CD4-positive, alpha-beta memory T cell (primary cell): Measurements from ENCODE around the gene TBC1D9. TPM values are rescaled to one million over a fixed set of nuclear protein-coding genes. Genes with fewer than 3 reads are reported as not detected.

Experiments
- CTCF ChIA-PET: fragments of 350-600 bp; sonication (Branson Sonifier 250); formaldehyde crosslinking; loops from one replicate; lab custom pipeline; 2021; ENCODE audit warnings: inconsistent platforms; ENCODE audit not compliant: partially characterized antibody; lab: Charles Lee
- POLR2A ChIA-PET: fragments of 350-600 bp; sonication (Branson Sonifier 250); formaldehyde crosslinking; loops from one replicate; lab custom pipeline; 2021; ENCODE audit not compliant: partially characterized antibody; lab: Charles Lee
- DNase-seq, 5 donors: peaks; one replicate each; pipeline versions ENCODE4 v3.0.0 to v3.0.0-alpha.2; 2020 to 2022; ENCODE audit warnings: mixed read lengths in 1 of 5
- H3K27ac ChIP-seq: one replicate; pipeline ENCODE4 v1.7.0; 2013; ENCODE audit warnings: low read depth, low read length
- H3K27me3 ChIP-seq: 2 replicates; pipeline ENCODE4 v1.7.0; 2013; ENCODE audit warnings: mild to moderate bottlenecking, low read length, moderate library complexity; ENCODE audit not compliant: insufficient read depth
- H3K36me3 ChIP-seq: 2 replicates; pipeline ENCODE4 v1.7.0; 2013; ENCODE audit warnings: mild to moderate bottlenecking, low read length, moderate library complexity; ENCODE audit not compliant: insufficient read depth
- H3K4me1 ChIP-seq: 2 replicates; pipeline ENCODE4 v1.7.0; 2013; ENCODE audit warnings: mild to moderate bottlenecking, low read length, moderate library complexity; ENCODE audit not compliant: insufficient read depth
- H3K4me3 ChIP-seq, 2 donors: one replicate each; pipeline ENCODE4 v1.7.0; 2013; ENCODE audit warnings: low read length in 2 of 2, mild to moderate bottlenecking in 1 of 2
- H3K9me3 ChIP-seq, 2 donors: one replicate each; pipeline ENCODE4 v1.7.0; 2013; ENCODE audit warnings: low read length in 2 of 2, control low read depth in 1 of 2; ENCODE audit not compliant: control insufficient read depth in 1 of 2
- H3K27ac Mint-ChIP-seq, 7 donors: one replicate each; pipeline ENCODE4 v1.8.0; 2020 to 2021; ENCODE audit warnings: mixed read lengths in 7 of 7, mild to moderate bottlenecking in 6 of 7, inconsistent platforms in 3 of 7, moderate library complexity in 3 of 7
- H3K27me3 Mint-ChIP-seq, 2 donors: one replicate each; pipeline ENCODE4 v1.8.0; 2020 to 2021; ENCODE audit warnings: mixed read lengths in 2 of 2
- H3K36me3 Mint-ChIP-seq, 2 donors: one replicate each; pipeline ENCODE4 v1.8.0; 2020 to 2021; ENCODE audit warnings: mixed read lengths in 2 of 2, inconsistent platforms in 1 of 2, mild to moderate bottlenecking in 1 of 2
- H3K4me1 Mint-ChIP-seq, 4 donors: one replicate each; pipeline ENCODE4 v1.8.0; 2020 to 2021; ENCODE audit warnings: mixed read lengths in 4 of 4, mild to moderate bottlenecking in 1 of 4
- H3K4me3 Mint-ChIP-seq, 8 donors: one replicate each; pipeline ENCODE4 v1.8.0; 2020 to 2021; ENCODE audit warnings: mixed read lengths in 8 of 8, mild to moderate bottlenecking in 7 of 8, moderate library complexity in 6 of 8, inconsistent platforms in 3 of 8
- H3K9me3 Mint-ChIP-seq, 8 donors: one replicate each; pipeline ENCODE4 v1.8.0; 2020 to 2021; ENCODE audit warnings: mixed read lengths in 8 of 8, mild to moderate bottlenecking in 5 of 8, inconsistent platforms in 3 of 8, moderate library complexity in 1 of 8
- intact Hi-C: fragments of 100-400 bp; cut with micrococcal nuclease; formaldehyde crosslinking; loops from one replicate; pipeline ENCODE4 v1.15.1; 2023
- polyA plus RNA-seq, 2 donors: library from polyadenylated mRNA; unstranded; fragments of 300-500 nt; fragmentation: Illumina TruSeq; gene quantifications; one replicate each; pipeline ENCODE4 v1.2.3, GENCODE V29; 2021
- total RNA-seq, 2 experiments: library from RNA; stranded (reverse); gene quantifications; one replicate each; pipeline ENCODE4 v1.2.3, GENCODE V29; 2021

The TBC1D9 gene
- total and polyA plus RNA-seq, 4 experiments from 2014 or later, result 0.34 to 0.67 (median 0.38) TPM; not detected in 1

- H3K27ac ChIP-seq, result no peak overlapping the region
- H3K27me3 Mint-ChIP-seq, result peaks cover 9 to 11% of the 10 kb centered on the region in 2 donors
- no peaks in the 10 kb centered on the region for H3K36me3 ChIP-seq
- intact Hi-C loops, result no loop called here
- H3K4me1 Mint-ChIP-seq, result peaks cover 0 to 1% (median 0%) of the 10 kb centered on the region in 4 donors
- ChIA-PET CTCF (interaction anchor here (1.2 to 2.4 kb wide), 2 partner anchors 240 to 248 kb away, joined by 3 to 19 read pairs; no protein-coding TSS in a partner anchor), POLR2A (no interaction called here)
- no peaks in the 10 kb centered on the region for H3K9me3 ChIP-seq
- H3K36me3 Mint-ChIP-seq, result no peaks in the 10 kb centered on the region
- H3K9me3 Mint-ChIP-seq, result no peaks in the 10 kb centered on the region
- H3K4me1 ChIP-seq, result no peaks in the 10 kb centered on the region
- H3K27me3 ChIP-seq, result no peaks in the 10 kb centered on the region
- no peak overlapping the region for H3K27ac Mint-ChIP-seq
- no peak overlapping the region for H3K4me3 ChIP-seq
- H3K4me3 Mint-ChIP-seq, result no peak overlapping the region
- no peak for DNase-seq
These were observed 148.3 kb downstream of the TBC1D9 start for GRCh38 chr4:140607852-140608251.

DNA sequence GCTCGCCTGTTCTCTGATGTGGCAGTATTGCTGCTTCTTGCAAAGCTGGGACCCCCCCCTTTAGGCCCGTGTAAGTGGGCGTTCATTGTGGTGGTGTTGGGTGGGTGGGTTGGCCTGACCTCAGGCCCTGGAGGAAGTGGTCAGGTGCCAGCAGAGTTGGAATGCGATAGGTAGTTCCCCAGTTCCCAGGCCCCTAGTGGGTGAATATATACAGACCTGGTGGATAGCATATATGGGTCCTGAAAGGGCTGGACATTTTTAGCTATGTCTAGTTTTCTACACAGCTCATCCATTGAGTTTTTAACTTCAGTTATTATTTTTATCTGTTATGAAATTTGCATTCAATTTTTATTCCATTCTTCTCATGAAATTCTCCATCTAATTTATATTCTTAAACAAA is 151.6 kb downstream of the TBC1D9 start:
- Mint-ChIP-seq H3K27me3 (peaks cover 11 to 13% of the 10 kb centered on the region in 2 donors), H3K9me3 (no peaks in the 10 kb centered on the region), H3K36me3 (no peaks in the 10 kb centered on the region), H3K4me3 (no peak overlapping the region), H3K27ac (no peak overlapping the region), H3K4me1 (peaks cover 0 to 1% (median 0%) of the 10 kb centered on the region in 4 donors)
- Histone ChIP-seq H3K4me1 (no peaks in the 10 kb centered on the region), H3K27me3 (no peaks in the 10 kb centered on the region), H3K27ac (no peak overlapping the region), H3K9me3 (no peaks in the 10 kb centered on the region), H3K36me3 (no peaks in the 10 kb centered on the region), H3K4me3 (no peak overlapping the region)
- POLR2A ChIA-PET, result no interaction called here
- CTCF ChIA-PET, result interaction anchor here (1.0 to 1.2 kb wide), 2 partner anchors 13 to 245 kb away, joined by 3 read pairs; no protein-coding TSS in a partner anchor
- no peak for DNase-seq
- intact Hi-C loops, result no loop called here

- Histone ChIP-seq H3K36me3 (no peaks in the 10 kb centered on the region), H3K27me3 (no peaks in the 10 kb centered on the region), H3K4me1 (no peaks in the 10 kb centered on the region), H3K27ac (no peak overlapping the region), H3K4me3 (no peak overlapping the region), H3K9me3 (no peaks in the 10 kb centered on the region)
- Mint-ChIP-seq H3K36me3 (no peaks in the 10 kb centered on the region), H3K4me1 (no peaks in the 10 kb centered on the region), H3K9me3 (no peaks in the 10 kb centered on the region), H3K4me3 (no peak overlapping the region), H3K27me3 (peaks cover 13 to 14% of the 10 kb centered on the region in 2 donors), H3K27ac (no peak overlapping the region)
- POLR2A ChIA-PET, result no interaction called here
- intact Hi-C loops, result no loop called here
- CTCF ChIA-PET, result no interaction called here
- no peak for DNase-seq
These were observed 152.9 kb downstream of the TBC1D9 start for GRCh38 chr4:140603286-140603685.

- Mint-ChIP-seq H3K27me3 (peaks cover 11 to 18% of the 10 kb centered on the region in 2 donors), H3K4me3 (no peak overlapping the region), H3K27ac (peak overlapping the region in 1 of 7 donors; percentile 11), H3K36me3 (no peaks in the 10 kb centered on the region), H3K9me3 (no peaks in the 10 kb centered on the region), H3K4me1 (no peaks in the 10 kb centered on the region)
- CTCF ChIA-PET, result interaction anchor here (0.6 kb wide), 1 partner anchor 870 kb away, joined by 3 read pairs; no protein-coding TSS in a partner anchor
- intact Hi-C loops, result no loop called here
- H3K4me3 ChIP-seq, result no peak overlapping the region
- no peak overlapping the region for H3K27ac ChIP-seq
- POLR2A ChIA-PET, result no interaction called here
- no peaks in the 10 kb centered on the region for H3K4me1 ChIP-seq
- H3K27me3 ChIP-seq, result no peaks in the 10 kb centered on the region
- no peaks in the 10 kb centered on the region for H3K9me3 ChIP-seq
- no peak for DNase-seq
- no peaks in the 10 kb centered on the region for H3K36me3 ChIP-seq
These were observed 153.5 kb downstream of the TBC1D9 start for GRCh38 chr4:140602714-140603113.

DNA sequence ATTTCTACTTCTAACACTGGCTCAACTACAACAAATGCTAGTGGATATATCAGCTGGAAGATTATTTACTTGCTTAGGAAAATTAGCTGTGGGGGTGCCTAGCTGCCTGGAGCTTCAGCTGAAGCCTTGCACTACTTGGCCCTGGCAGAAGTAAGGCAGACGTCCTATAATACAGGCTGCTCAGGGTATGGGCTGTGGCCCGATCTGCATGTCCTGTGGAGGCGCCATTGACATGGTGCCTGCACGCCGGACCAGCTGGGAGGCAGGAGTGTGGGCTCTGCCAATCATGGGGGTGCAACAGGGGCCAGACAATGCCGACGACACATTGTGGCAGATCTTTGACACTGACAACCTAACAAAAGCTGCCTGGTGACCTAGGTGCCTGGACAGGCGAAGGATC is 155.8 kb downstream of the TBC1D9 start:
- Mint-ChIP-seq H3K27ac (no peak overlapping the region), H3K36me3 (no peaks in the 10 kb centered on the region), H3K27me3 (peaks cover 5 to 17% of the 10 kb centered on the region in 2 donors), H3K4me3 (no peak overlapping the region), H3K9me3 (no peaks in the 10 kb centered on the region), H3K4me1 (no peaks in the 10 kb centered on the region)
- ChIA-PET CTCF (interaction anchor here (1.3 to 1.8 kb wide), 2 partner anchors 8 to 9 kb away, joined by 3 to 7 read pairs; no protein-coding TSS in a partner anchor), POLR2A (no interaction called here)
- H3K27ac ChIP-seq, result no peak overlapping the region
- no peaks in the 10 kb centered on the region for H3K27me3 ChIP-seq
- H3K4me3 ChIP-seq, result no peak overlapping the region
- H3K36me3 ChIP-seq, result no peaks in the 10 kb centered on the region
- no peaks in the 10 kb centered on the region for H3K4me1 ChIP-seq
- intact Hi-C loops, result no loop called here
- no peak for DNase-seq
- no peaks in the 10 kb centered on the region for H3K9me3 ChIP-seq

GRCh38 chr4:140595065-140595464 is 161.1 kb downstream of the TBC1D9 start:
- Histone ChIP-seq H3K4me1 (no peaks in the 10 kb centered on the region), H3K27me3 (no peaks in the 10 kb centered on the region), H3K27ac (no peak overlapping the region), H3K4me3 (no peak overlapping the region), H3K9me3 (no peaks in the 10 kb centered on the region), H3K36me3 (no peaks in the 10 kb centered on the region)
- Mint-ChIP-seq H3K36me3 (no peaks in the 10 kb centered on the region), H3K4me3 (peak overlapping the region in 1 of 8 donors; percentile 50), H3K27me3 (peaks cover 9 to 16% of the 10 kb centered on the region in 2 donors), H3K27ac (no peak overlapping the region), H3K9me3 (peaks cover 0 to 10% (median 0%) of the 10 kb centered on the region in 8 donors), H3K4me1 (peaks cover 0 to 12% (median 5%) of the 10 kb centered on the region in 4 donors)
- DNase-seq, result peak in 1 of 5 donors; percentile 11
- ChIA-PET POLR2A (no interaction called here), CTCF (interaction anchor here (1.2 kb wide), 1 partner anchor 15 kb away, joined by 3 read pairs; no protein-coding TSS in a partner anchor)
- intact Hi-C loops, result no loop called here

- Mint-ChIP-seq H3K4me3 (no peak overlapping the region), H3K9me3 (no peaks in the 10 kb centered on the region), H3K36me3 (no peaks in the 10 kb centered on the region), H3K4me1 (no peaks in the 10 kb centered on the region), H3K27me3 (peaks cover 5% of the 10 kb centered on the region in 2 donors), H3K27ac (no peak overlapping the region)
- Histone ChIP-seq H3K9me3 (no peaks in the 10 kb centered on the region), H3K27ac (no peak overlapping the region), H3K4me1 (no peaks in the 10 kb centered on the region), H3K4me3 (no peak overlapping the region), H3K27me3 (no peaks in the 10 kb centered on the region), H3K36me3 (no peaks in the 10 kb centered on the region)
- intact Hi-C loops, result no loop called here
- CTCF ChIA-PET, result no interaction called here
- POLR2A ChIA-PET, result no interaction called here
- no peak for DNase-seq
These were observed 171.7 kb downstream of the TBC1D9 start for GRCh38 chr4:140584439-140584838.
